ENCODE results near the gene RLN3.
"Not testable (repeated sequence)": the region's sequence is repeated elsewhere in the genome, so short reads cannot be mapped to it uniquely, and the experiment has no call there.

The RLN3 gene

DNA sequence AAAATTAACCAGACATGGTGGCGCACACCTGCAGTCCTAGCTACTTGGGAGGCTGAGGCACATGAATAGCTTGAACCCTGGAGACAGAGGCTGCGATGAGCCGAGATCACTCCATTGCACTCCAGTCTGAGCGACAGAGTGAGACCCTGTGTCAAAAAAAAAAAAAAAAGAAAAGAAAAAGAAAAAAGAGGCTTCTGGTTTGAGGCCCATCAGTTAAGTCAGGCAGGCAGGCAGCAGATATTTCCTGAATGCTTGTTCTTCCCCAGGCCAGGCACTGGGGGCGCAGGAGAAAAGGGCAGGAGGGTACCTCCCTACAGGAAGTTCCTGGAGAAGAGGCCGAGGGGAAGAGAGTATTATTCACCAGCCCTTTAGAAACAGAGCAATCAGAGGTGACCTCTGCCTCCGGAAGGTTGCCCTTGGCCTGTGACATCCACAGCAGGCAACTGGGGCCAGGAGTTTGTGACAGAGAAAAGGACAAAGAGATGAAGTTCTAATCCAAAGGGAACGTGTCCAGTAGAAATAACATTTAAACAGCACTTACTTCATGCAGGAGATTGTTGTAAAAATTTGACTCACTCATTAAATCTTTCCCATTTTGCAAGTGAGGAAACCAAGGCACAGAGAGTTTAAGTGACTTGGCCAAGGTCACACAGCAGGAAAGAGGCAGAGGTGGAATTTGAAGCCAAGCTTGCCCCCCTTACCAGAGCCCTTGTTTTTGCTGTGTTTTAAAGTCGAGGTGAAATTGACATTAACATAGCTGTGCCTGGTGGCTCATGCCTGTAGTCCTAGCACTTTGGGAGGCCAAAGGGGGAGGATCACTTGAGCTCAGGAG is 4.3 kb upstream of the RLN3 start:
- FAIRE-seq, result no peak

DNA sequence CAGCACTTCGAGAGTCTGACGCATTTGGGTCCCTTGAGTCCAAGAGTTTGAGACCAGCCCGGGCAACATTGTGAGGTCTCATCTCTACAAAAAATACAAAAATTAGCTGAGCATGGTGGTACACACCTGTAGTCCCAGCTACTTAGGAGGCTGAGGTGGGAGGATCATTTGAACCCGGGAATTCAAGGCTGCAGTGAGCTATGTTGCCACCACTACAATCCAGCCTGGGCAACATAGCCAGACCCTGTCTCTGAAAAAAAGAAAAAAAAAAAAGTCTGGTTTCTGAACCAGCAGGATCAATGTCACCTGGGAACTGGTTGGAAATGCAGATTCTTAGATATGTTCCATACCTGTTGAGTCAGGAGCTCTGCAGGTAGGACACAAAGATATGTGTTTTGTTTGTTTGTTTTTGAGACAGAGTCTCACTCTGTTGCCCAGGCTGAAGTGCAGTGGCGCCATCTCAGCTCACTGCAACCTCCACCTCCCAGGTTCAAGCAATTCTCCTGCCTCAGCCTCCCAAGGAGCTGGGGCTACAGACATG is 1.2 kb upstream of the RLN3 start:
- not testable (repeated sequence) for FAIRE-seq

DNA sequence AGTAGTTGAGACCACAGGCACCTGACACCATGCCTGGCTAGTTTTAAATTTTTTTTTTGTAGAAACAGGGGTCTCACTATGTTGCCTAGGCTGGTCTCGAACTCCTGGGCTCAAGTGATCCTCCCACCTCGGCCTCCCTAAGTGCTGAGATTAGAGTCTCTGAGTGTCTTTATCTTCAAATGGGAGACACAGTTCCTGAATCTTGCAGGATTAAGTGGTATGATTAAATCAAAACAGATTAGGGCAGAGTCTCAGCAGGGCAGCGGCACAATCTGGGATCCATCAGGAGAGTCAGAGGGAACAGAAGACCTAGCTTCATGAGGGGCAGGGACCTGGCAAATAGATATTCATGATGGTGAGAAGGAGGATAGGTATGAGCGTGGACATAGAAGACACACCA is 953 bp downstream of the RLN3 start:
- FAIRE-seq, result no peak

DNA sequence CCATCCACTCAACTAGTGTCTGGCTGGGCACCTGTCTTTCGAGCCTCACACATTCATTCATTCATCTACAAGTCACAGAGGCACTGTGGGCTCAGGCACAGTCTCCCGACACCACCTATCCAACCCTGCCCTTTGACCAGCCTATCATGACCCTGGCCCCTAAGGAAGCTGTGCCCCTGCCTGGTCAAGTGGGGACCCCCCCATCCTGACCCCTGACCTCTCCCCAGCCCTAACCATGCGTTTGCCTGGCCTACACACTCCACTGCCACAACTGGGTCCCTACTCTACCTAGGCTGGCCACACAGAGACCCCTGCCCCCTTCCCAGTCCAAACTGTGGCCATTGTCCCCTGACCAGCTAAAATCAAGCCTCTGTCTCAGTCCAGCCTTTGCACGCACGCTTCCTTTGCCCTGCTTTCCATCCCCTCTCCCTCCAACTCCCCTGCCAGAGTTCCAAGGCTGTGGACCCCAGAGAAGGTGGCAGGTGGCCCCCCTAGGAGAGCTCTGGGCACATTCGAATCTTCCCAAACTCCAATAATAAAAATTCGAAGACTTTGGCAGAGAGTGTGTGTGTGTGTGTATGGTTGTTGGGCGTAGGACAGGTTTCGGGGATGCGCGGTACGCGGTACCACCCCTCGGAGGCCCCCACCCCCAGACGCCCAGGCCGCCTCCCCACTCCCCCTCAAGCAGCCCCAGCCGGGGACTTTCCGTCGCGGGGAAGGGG is 3.2 kb downstream of the RLN3 start:
- FAIRE-seq, result no peak

DNA sequence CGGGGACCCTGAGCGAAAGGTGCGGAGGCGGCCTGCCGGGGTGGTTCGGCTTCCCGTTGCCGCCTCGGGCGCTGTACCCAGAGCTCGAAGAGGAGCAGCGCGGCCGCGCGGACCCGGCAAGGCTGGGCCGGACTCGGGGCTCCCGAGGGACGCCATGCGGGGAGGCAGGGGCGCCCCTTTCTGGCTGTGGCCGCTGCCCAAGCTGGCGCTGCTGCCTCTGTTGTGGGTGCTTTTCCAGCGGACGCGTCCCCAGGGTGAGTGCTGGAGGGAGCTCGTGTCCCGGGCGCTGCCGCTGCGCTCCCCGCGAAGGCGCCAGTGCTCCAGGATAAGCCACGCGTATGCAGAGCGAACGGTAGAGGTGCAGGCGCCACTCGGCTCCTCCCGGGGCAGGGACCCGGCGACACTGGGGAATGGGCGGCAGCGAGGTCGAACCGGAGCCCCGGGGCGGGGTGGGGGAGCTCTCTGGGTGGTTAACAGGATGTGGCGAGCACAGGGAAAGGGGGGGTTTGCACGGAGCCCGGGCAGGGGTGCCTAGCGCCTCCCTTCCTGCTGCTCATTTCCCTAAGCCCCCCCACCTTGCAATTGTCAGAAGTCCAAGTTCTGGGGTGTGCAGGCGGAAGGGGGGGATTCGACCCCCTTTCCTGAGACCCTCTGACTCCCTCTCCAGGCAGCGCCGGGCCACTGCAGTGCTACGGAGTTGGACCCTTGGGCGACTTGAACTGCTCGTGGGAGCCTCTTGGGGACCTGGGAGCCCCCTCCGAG is 4.0 kb downstream of the RLN3 start, which contains the start of gene IL27RA:
TSS of gene IL27RA (plus strand) at position 44 of the 762 bp plus-strand sequence. CDS start at position 155, 111 bp downstream.
- no peak for FAIRE-seq

DNA sequence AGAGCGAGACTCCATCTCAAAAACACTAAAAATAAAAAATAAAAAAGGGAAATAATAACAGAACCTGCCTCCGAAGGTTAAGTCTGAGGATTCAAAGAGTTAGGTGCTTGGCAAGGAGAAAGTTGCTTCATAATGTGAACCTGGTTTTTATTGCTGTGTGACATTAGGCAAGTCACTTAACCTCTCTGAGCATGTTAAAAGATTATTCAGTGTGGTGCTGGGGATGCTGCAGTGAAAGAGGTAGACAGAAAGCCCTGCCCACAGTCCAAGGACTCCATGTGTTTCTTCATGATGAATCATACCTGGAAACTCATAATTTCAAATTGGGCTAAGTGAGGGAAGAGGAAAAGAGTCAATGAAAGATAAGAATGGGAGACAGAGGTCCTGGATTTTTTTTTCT is 6.0 kb downstream of the RLN3 start:
- no peak for FAIRE-seq

DNA sequence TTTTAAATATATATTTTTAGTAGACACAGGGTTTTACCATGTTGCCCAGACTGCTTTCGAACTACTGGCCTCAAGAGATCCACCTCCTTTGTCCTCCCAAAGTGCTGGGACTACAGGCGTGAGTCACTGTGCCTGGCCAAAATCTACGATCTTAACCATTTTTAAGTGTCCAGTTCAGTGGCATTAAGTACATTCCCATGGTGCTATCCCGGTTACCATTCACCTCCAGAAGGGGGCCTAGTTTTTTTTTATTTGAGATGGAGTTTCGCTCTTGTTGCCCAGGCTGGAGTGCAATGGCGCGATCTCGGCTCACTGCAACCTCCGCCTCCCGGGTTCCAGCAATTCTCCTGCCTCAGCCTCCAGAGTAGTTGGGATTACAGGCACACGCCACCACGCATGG is 7.2 kb downstream of the RLN3 start:
- not testable (repeated sequence) for FAIRE-seq

DNA sequence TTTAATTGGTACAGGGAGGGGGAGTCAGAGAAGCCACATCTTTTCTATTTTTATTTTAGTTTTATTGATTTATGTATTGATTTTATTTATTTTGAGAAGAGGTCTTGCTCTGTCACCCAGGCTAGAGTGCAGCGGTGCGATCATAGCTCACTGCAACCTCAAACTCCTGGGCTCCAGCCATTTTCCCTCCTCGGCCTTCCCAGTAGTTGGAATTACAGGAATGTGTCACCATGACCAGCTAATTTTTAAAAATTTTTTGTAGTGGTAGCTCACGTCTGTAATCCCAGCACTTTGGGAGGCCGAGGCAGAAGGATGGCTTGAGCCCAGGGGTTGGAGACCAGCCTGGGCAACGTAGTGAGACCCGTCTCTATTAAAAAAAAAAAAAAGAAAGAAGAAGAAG is 7.8 kb downstream of the RLN3 start:
- FAIRE-seq, result no peak

DNA sequence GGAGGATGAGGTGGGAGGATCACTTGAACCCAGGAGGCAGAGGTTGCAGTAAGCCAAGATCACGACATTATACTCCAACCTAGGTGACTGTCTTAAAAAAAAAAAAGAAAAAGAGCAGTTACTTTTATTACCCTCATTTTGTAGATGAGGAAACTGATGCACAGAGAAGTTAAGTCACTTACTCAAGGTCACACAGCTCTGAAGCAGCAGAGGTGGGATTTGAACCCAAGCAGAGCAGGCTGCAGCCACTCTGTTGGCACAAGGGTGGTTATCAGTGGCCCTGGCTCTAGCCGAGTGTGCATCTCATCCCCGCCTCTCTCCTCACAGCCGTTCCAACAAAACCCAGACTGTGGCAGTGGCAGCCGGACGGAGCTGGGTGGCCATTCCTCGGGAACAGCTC is 11.2 kb downstream of the RLN3 start:
- FAIRE-seq, result no peak

DNA sequence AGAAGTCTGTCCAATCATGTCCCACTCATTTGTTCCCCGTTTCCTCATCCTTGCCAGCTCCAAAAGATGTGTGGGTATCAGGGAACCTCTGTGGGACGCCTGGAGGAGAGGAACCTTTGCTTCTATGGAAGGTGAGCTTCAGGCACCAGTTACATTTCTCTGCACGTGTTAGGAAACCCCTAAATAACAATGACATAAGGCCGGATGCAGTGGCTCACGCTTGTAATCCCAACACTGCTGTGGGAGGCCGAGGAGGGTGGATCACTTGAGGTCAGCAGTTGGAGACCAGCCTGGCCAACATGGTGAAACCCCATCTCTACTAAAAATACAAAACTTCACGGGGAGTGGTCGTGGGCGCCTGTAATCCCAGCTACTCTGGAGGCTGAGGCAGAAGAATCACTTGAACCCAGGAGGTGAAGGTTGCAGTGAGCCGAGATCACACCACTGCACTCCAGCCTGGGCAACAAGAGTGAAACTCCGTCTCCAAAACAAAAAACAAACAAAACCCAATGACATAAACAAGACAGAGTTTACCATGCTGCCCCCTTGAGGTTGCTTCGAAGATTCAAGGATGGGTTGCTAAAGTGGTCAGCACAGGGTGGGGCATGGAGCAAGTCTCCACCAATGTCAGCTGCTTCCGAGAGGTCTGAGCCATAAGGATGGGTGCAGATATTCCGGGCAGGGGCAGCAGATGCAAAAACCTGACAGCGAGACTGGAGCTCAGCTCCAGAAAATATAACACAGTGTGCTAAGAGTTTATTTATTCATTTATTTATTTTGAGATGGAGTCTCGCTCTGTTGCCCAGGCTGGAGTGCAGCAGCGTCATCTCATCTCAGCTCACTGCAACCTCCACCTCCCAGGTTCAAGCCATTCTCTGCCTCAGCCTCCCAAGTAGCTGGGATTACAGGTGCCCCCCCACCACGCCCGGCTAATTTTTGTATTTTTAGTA is 15.0 kb downstream of the RLN3 start:
- not testable (repeated sequence) for FAIRE-seq

DNA sequence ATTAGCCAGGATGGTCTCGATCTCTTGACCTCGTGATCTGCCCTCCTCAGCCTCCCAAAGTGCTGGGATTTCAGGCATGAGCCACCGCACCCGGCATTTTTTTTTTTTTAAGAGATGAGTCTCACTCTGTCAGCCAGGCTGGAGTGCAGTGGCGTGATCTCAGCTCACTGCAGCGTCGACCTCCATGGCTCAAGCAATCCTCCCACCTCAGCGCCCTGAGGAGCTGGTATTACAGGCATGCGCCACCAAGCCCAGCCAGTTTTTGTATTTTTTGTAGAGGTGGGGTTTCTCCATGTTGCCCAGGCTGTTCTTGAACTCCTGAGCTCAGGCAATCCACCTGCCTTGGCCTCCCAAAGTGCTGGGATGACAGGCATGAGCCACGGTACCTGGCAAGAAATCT is 19.9 kb downstream of the RLN3 start:
- not testable (repeated sequence) for FAIRE-seq

DNA sequence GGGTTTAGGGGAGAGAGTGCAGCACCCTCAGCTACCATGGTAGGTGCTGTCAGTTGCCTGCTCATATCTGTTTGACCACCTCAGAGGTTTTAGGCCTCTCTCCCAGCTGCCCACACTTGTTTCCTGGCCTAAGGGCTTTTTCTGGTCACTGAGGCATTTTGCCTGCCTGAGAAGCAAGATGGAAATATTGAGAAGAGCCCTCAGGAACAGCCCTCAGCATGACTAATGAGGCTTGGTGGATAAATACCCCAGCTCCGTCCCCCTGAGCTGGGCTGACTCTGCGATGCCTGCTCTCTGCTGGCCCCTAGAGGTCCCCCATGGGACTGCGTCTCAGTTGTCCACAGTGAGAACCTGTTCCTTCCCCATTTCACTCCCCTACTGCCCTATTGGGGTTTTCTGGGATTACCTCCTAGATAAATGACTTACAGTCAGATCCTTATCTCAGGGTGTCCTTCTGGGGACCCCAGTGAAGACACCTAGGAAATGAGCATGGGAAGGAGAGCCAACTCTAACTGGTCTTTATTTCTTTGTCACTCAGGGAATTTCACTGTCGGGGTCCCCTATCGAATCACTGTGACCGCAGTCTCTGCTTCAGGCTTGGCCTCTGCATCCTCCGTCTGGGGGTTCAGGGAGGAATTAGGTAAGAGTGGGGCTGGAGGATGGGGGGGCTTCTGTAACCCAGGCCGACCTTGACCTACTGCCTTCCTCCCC is 20.6 kb downstream of the RLN3 start:
- no peak for FAIRE-seq

DNA sequence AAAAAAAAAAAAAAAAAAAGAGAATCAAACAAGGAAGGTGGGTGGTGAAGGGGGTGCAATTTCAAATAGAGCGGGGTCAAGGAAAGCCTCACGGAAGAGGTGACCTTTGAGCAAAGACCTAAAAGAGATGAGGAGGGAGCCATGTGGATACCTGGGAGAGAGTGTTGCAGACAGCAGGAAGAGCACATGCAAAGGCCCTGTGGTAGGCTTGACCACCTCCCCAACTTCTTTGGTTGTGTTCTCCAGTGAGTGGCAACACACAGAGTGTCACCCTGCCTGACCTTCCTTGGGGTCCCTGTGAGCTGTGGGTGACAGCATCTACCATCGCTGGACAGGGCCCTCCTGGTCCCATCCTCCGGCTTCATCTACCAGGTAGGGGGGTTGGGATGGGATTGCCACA is 22.6 kb downstream of the RLN3 start:
- no peak for FAIRE-seq

DNA sequence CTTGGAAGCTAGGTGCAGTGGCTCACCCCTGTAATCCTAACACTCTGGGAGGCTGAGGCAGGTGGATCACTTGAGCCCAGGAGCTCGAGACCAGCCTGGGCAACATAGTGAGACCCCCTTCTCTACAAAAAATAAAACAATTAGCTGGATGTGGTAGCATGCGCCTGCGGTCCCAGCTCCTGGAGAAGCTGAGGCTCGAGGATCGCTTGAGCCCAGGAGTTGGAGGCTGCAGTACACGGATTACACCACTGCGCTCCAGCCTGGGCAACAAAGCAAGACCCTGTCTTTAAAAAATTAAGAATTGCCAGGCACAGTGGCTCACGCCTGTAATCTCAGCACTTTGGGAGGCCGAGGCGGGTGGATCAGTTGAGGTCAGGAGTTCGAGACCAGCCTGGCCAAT is 23.0 kb downstream of the RLN3 start:
- FAIRE-seq, result not testable (repeated sequence)

DNA sequence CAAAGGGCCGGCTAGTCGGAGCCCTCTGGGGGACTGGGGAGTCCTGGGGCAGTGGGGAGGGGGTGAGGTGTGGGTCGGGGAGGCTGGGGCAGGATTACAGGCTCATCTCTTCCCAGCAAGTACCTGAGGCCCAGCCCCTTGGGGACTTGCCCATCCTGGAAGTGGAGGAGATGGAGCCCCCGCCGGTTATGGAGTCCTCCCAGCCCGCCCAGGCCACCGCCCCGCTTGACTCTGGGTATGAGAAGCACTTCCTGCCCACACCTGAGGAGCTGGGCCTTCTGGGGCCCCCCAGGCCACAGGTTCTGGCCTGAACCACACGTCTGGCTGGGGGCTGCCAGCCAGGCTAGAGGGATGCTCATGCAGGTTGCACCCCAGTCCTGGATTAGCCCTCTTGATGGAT is 24.0 kb downstream of the RLN3 start:
- FAIRE-seq, result no peak

DNA sequence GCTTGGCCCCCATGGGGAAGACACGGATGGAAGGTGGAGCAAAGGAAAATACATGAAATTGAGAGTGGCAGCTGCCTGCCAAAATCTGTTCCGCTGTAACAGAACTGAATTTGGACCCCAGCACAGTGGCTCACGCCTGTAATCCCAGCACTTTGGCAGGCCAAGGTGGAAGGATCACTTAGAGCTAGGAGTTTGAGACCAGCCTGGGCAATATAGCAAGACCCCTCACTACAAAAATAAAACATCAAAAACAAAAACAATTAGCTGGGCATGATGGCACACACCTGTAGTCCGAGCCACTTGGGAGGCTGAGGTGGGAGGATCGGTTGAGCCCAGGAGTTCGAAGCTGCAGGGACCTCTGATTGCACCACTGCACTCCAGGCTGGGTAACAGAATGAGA is 24.5 kb downstream of the RLN3 start:
- FAIRE-seq, result no peak

DNA sequence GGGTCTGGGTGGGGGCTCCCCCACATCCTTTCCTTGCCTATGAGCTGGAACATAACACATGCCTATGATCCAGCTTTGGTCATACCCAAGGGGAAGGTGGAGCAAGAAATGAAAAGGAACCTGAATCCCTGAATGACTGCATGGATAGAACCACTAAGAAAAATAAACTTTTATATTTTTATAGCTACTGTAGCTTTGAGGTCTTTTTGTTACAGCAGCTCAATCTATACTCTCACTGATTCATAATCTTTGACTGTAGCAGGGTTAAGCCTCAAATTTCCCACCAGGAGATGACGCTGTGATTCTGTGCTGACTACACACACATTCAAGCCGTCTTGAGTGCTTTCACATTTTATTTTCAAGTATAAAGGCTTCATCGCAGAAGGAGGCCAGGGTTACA is 25.1 kb downstream of the RLN3 start:
- FAIRE-seq, result no peak

DNA sequence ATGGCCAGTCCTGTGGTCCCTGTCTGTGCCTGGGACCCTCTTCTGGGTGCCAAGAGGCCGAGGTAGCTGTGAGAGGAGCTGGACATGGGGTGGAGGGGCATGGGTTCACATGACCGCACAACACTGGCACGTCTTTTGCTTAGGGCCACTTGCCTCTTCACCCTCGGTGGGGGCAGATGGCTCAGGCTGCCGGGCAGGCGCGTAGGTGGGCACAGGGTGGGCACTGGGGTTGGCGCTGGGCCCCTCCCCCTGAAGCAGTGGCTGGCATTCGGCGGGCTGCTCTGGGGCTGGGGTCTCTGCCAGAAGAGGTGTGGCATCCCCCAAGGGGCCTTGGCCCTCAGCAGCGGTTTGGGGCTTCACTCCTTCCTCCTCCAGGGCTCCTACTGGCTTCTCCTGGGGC is 25.6 kb downstream of the RLN3 start:
- FAIRE-seq, result no peak

DNA sequence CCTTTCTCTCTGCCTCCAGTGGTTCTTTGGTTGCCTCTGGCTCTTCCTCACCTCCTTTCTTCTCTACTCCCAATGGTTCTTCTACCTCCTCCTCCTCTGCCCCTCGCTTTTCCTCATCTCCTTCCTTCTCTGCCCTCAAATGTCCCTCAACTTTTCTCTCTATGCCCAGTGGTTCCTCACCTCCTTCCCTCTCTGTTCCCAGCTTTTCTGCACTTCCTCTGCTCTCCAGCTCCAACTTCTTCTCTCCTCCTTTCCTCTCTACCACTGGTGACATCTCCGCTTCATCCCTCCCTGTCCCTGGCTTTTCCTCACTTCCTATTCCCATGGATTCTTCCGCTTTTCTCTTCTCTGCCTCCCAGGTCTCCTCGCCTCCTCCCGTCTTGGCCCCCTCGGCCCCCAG is 26.2 kb downstream of the RLN3 start:
- no peak for FAIRE-seq

DNA sequence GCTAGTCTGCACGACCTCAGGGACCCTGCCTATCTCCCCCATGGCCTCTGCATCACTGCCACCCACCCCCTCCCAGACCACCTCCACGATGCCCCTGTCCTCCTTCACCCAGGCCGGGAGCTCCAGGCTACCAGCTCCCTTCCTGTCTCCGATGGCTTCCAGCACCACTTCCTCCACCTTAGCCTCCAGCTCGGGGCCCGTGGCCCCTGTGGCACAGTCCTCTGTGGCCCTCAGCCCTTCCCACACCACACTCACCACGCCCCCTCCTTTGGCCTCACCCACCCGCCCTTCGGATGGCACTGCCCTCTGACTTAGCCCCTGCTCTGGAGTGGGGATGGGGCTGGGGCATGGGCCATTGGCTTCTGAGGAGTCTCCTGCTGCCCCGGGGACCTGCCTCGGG is 26.8 kb downstream of the RLN3 start:
- FAIRE-seq, result no peak

DNA sequence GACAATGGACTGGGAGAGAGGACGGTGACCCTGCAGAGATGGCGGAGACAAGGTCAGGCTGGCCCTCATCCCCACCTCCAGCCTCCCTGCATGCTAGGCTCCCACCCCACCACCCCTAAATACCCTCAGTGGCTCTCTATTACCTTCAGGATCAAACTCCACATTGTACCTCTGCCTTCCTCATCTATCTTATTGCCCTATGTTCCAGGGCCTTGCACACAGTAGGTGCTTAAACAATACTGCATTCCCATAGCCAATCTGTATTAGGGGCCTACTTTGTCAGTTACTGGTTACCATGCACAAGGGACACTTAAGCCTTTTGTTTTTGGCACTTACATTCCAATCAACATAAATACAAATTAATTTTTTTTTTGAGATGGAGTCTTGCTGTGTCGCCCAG is 27.4 kb downstream of the RLN3 start:
- FAIRE-seq, result no peak
